ENCODE data around the gene ACER1. TPM values are rescaled to one million over a fixed set of nuclear protein-coding genes. Genes with fewer than 3 reads are reported as not detected.

ACER1 gene
- total RNA-seq, 1 donor from 2014 or later = not detected

DNA sequence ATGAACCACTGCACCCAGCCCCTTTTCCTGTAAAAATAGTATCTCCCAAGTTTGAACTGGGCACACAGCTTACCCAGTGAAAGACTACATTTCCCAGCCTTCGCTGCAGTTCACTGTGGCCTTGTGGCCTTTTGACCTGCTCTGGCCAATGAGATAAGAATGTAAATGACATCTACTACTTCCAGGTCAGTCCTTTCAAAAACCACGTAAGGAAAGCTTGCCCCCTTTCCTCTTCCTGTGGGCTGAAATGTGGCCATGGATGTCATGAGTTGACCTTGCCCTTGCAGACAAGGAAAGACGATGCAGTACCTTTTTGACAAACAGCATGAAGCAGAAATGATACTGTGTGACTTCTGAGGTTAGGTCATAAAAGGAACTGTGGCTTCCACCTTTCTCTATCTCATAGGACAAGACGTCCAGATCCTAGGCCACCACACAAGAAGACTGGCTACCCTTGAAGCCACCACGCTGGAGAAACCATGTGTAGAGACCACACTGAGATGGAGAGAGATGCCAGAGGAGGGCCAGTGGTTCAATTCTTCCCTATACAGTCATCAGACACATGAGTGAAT, 19.9 kb downstream of the ACER1 start:
- DNase-seq (ENCODE audit: low spot score) = no peak
- H3K4me1 Mint-ChIP-seq (ENCODE audit: unreplicated experiment) = no peaks in the 10 kb centered on the region
- TF ChIP-seq, protein P1, sequence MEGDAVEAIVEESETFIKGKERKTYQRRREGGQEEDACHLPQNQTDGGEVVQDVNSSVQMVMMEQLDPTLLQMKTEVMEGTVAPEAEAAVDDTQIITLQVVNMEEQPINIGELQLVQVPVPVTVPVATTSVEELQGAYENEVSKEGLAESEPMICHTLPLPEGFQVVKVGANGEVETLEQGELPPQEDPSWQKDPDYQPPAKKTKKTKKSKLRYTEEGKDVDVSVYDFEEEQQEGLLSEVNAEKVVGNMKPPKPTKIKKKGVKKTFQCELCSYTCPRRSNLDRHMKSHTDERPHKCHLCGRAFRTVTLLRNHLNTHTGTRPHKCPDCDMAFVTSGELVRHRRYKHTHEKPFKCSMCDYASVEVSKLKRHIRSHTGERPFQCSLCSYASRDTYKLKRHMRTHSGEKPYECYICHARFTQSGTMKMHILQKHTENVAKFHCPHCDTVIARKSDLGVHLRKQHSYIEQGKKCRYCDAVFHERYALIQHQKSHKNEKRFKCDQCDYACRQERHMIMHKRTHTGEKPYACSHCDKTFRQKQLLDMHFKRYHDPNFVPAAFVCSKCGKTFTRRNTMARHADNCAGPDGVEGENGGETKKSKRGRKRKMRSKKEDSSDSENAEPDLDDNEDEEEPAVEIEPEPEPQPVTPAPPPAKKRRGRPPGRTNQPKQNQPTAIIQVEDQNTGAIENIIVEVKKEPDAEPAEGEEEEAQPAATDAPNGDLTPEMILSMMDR (IDR thresholded peaks at IDR 0.05; ENCODE audit: unreplicated experiment) = no peak
- H3K9me3 Mint-ChIP-seq (ENCODE audit: unreplicated experiment) = peaks cover 11% of the 10 kb centered on the region
- no peaks in the 10 kb centered on the region for H3K27me3 Mint-ChIP-seq (ENCODE audit: unreplicated experiment)
- H3K27ac Mint-ChIP-seq (ENCODE audit: unreplicated experiment) = no peak overlapping the region
- H3K36me3 Mint-ChIP-seq (ENCODE audit: low read depth, unreplicated experiment) = no peaks in the 10 kb centered on the region
- no peak overlapping the region for H3K4me3 Mint-ChIP-seq (ENCODE audit: unreplicated experiment)

GRCh38 chr19:6312018-6312417, 21.4 kb downstream of the ACER1 start:
- TF ChIP-seq, protein P1 (IDR thresholded peaks at IDR 0.05; ENCODE audit: unreplicated experiment) = no peak
- Mint-ChIP-seq H3K4me1 (ENCODE audit: unreplicated experiment) (no peaks in the 10 kb centered on the region), H3K4me3 (ENCODE audit: unreplicated experiment) (no peak overlapping the region), H3K27ac (ENCODE audit: unreplicated experiment) (no peak overlapping the region), H3K9me3 (ENCODE audit: unreplicated experiment) (peaks cover 8% of the 10 kb centered on the region), H3K36me3 (ENCODE audit: low read depth, unreplicated experiment) (no peaks in the 10 kb centered on the region), H3K27me3 (ENCODE audit: unreplicated experiment) (peaks cover 4% of the 10 kb centered on the region)
- no peak for DNase-seq (ENCODE audit: low spot score)

- Mint-ChIP-seq H3K27ac (ENCODE audit: unreplicated experiment) (no peak overlapping the region), H3K4me1 (ENCODE audit: unreplicated experiment) (no peaks in the 10 kb centered on the region), H3K27me3 (ENCODE audit: unreplicated experiment) (peaks cover 2% of the 10 kb centered on the region), H3K36me3 (ENCODE audit: low read depth, unreplicated experiment) (no peaks in the 10 kb centered on the region), H3K4me3 (ENCODE audit: unreplicated experiment) (no peak overlapping the region), H3K9me3 (ENCODE audit: unreplicated experiment) (peaks cover 11% of the 10 kb centered on the region)
- TF ChIP-seq, protein P1 (IDR thresholded peaks at IDR 0.05; ENCODE audit: unreplicated experiment) = no peak
- DNase-seq (ENCODE audit: low spot score) = no peak
Observed at GRCh38 chr19:6298413-6298812, 35.0 kb downstream of the ACER1 start.

GRCh38 chr19:6297202-6297601, 36.2 kb downstream of the ACER1 start:
- Mint-ChIP-seq H3K4me1 (ENCODE audit: unreplicated experiment) (no peaks in the 10 kb centered on the region), H3K36me3 (ENCODE audit: low read depth, unreplicated experiment) (no peaks in the 10 kb centered on the region), H3K27me3 (ENCODE audit: unreplicated experiment) (no peaks in the 10 kb centered on the region), H3K9me3 (ENCODE audit: unreplicated experiment) (peaks cover 9% of the 10 kb centered on the region), H3K4me3 (ENCODE audit: unreplicated experiment) (no peak overlapping the region), H3K27ac (ENCODE audit: unreplicated experiment) (no peak overlapping the region)
- no peak for DNase-seq (ENCODE audit: low spot score)
- TF ChIP-seq, protein P1 (IDR thresholded peaks at IDR 0.05; ENCODE audit: unreplicated experiment) = no peak

- DNase-seq (ENCODE audit: low spot score) = no peak
- Mint-ChIP-seq H3K4me3 (ENCODE audit: unreplicated experiment) (no peak overlapping the region), H3K4me1 (ENCODE audit: unreplicated experiment) (no peaks in the 10 kb centered on the region), H3K36me3 (ENCODE audit: low read depth, unreplicated experiment) (peaks cover 9% of the 10 kb centered on the region), H3K27me3 (ENCODE audit: unreplicated experiment) (peaks cover 1% of the 10 kb centered on the region), H3K27ac (ENCODE audit: unreplicated experiment) (no peak overlapping the region), H3K9me3 (ENCODE audit: unreplicated experiment) (peaks cover 33% of the 10 kb centered on the region)
- TF ChIP-seq, protein P1 (IDR thresholded peaks at IDR 0.05; ENCODE audit: unreplicated experiment) = no peak
Observed at GRCh38 chr19:6292006-6292405, 41.4 kb downstream of the ACER1 start.
